IMR-90 (cell line): ENCODE data around the gene PSG7. TPM values are rescaled to one million over a fixed set of nuclear protein-coding genes. Genes with fewer than 3 reads are reported as not detected.
"Not testable (repeated sequence)": the region's sequence is repeated elsewhere in the genome, so short reads cannot be mapped to it uniquely, and the experiment has no call there.

Source experiments
- ATAC-seq: fragments of 200-7000 bp; cut with Tn5 transposase; 2 replicates; pipeline ENCODE4 v1.9.1; 2020; ENCODE audit warnings: low read depth, mild to moderate bottlenecking, moderate library complexity
- BruUV-seq: library from RNA; stranded (reverse); fragments of 400-500 nt; replicated peaks from 2 replicates; lab custom pipeline; 2021; lab: Mats Ljungman, UMichigan
- CTCF ChIA-PET: fragments of 300-600 bp; formaldehyde crosslinking; extraction: SDS; loops from one replicate; lab custom pipeline; 2021; ENCODE audit warnings: antibody characterized with exemption; lab: Yijun Ruan, JAX
- POLR2A ChIA-PET: fragments of 300-600 bp; sonication (Branson Sonifier 250); formaldehyde crosslinking; loops from one replicate; lab custom pipeline; 2022; ENCODE audit warnings: antibody characterized with exemption; ENCODE audit not compliant: unreplicated experiment; lab: Charles Lee
- DNase-seq: peaks from one replicate; pipeline ENCODE4 v3.0.0; 2013
- H2AFZ ChIP-seq: replicated peaks from 2 replicates; pipeline ENCODE3; 2013; ENCODE audit warnings: low read length, mild to moderate bottlenecking; ENCODE audit not compliant: poor library complexity
- H2AK5ac ChIP-seq: 2 replicates; pipeline ENCODE4 v1.6.1; 2013; ENCODE audit warnings: low read depth, low read length, inconsistent platforms
- H2AK9ac ChIP-seq: replicated peaks from 2 replicates; pipeline ENCODE3; 2013; ENCODE audit warnings: mild to moderate bottlenecking, low read depth, low read length, moderate library complexity; ENCODE audit not compliant: poor library complexity
- H2BK120ac ChIP-seq: 2 replicates; pipeline ENCODE4 v1.6.1; 2013; ENCODE audit warnings: low read depth, low read length, inconsistent platforms
- H2BK15ac ChIP-seq: 3 replicates; pipeline ENCODE4 v1.6.1; 2013; ENCODE audit warnings: low read depth, low read length, inconsistent platforms
- H2BK20ac ChIP-seq: 2 replicates; pipeline ENCODE4 v1.6.1; 2013; ENCODE audit warnings: low read depth, mild to moderate bottlenecking, inconsistent platforms, low read length, moderate library complexity
- H2BK5ac ChIP-seq: 2 replicates; pipeline ENCODE4 v1.6.1; 2013; ENCODE audit warnings: mild to moderate bottlenecking, low read depth, low read length, inconsistent platforms; ENCODE audit not compliant: poor library complexity, severe bottlenecking
- H3K14ac ChIP-seq: replicated peaks from 2 replicates; pipeline ENCODE4 v1.6.1; 2013; ENCODE audit warnings: low read depth, low read length, inconsistent platforms
- H3K18ac ChIP-seq: 2 replicates; pipeline ENCODE4 v1.6.1; 2013; ENCODE audit warnings: low read depth, low read length, control low read depth
- H3K23ac ChIP-seq: 2 replicates; pipeline ENCODE4 v1.6.1; 2013; ENCODE audit warnings: low read depth, low read length, inconsistent platforms
- H3K27ac ChIP-seq: 2 replicates; pipeline ENCODE4 v1.5.1; 2013; ENCODE audit warnings: mild to moderate bottlenecking, control low read depth, low read length; ENCODE audit not compliant: insufficient read depth
- H3K27me3 ChIP-seq: 2 replicates; pipeline ENCODE4 v1.6.1; 2013; ENCODE audit warnings: low read length; ENCODE audit not compliant: control insufficient read depth, insufficient read depth
- H3K36me3 ChIP-seq: 2 replicates; pipeline ENCODE4 v1.6.1; 2013; ENCODE audit warnings: low read length, mixed read lengths; ENCODE audit not compliant: control insufficient read depth, insufficient read depth
- H3K4ac ChIP-seq: 2 replicates; pipeline ENCODE4 v1.6.1; 2013; ENCODE audit warnings: low read depth, low read length, inconsistent platforms
- H3K4me1 ChIP-seq: 2 replicates; pipeline ENCODE4 v1.6.1; 2013; ENCODE audit warnings: low read length, mixed read lengths; ENCODE audit not compliant: control insufficient read depth, insufficient read depth
- H3K4me2 ChIP-seq: 2 replicates; pipeline ENCODE4 v1.6.1; 2013; ENCODE audit warnings: low read depth, mild to moderate bottlenecking, control low read depth, low read length, moderate library complexity
- H3K4me3 ChIP-seq: 2 replicates; pipeline ENCODE4 v1.5.1; 2013; ENCODE audit warnings: low read depth, mild to moderate bottlenecking, control low read depth, low read length, moderate library complexity; ENCODE audit not compliant: insufficient read depth
- H3K56ac ChIP-seq: 2 replicates; pipeline ENCODE4 v1.6.1; 2013; ENCODE audit warnings: low read length, inconsistent platforms; ENCODE audit not compliant: insufficient read depth; ENCODE audit errors: extremely low read depth
- H3K79me1 ChIP-seq, 2 experiments: 2 replicates each; pipeline ENCODE4 v1.6.1; 2013; ENCODE audit warnings: low read length in 2 of 2, inconsistent platforms in 1 of 2, low read depth in 1 of 2
- H3K9ac ChIP-seq: 2 replicates; pipeline ENCODE4 v1.6.1; 2013; ENCODE audit warnings: low read depth, low read length, control low read depth
- H3K9me1 ChIP-seq: 2 replicates; pipeline ENCODE4 v1.6.1; 2013; ENCODE audit warnings: low read length, inconsistent platforms; ENCODE audit not compliant: insufficient read depth
- H3K9me3 ChIP-seq: 2 replicates; pipeline ENCODE4 v1.6.1; 2013; ENCODE audit warnings: low read length; ENCODE audit not compliant: control insufficient read depth, insufficient read depth
- H4K20me1 ChIP-seq: 2 replicates; pipeline ENCODE4 v1.6.1; 2013; ENCODE audit warnings: low read length, inconsistent platforms; ENCODE audit not compliant: insufficient read depth
- H4K5ac ChIP-seq: 2 replicates; pipeline ENCODE4 v1.6.1; 2013; ENCODE audit warnings: mild to moderate bottlenecking, low read depth, low read length, control low read depth
- H4K8ac ChIP-seq, 2 experiments: 2 replicates each; pipeline ENCODE4 v1.6.1; 2013; ENCODE audit warnings: low read depth in 2 of 2, low read length in 2 of 2, control low read depth in 1 of 2, inconsistent platforms in 1 of 2
- H4K91ac ChIP-seq: 2 replicates; pipeline ENCODE4 v1.6.1; 2013; ENCODE audit warnings: low read depth, low read length, inconsistent platforms; ENCODE audit not compliant: insufficient read depth
- BHLHE40 ChIP-seq: fragments of 150-350 bp; IDR thresholded peaks from 2 replicates; pipeline ENCODE4 v1.6.1; 2016; ENCODE audit warnings: mild to moderate bottlenecking, low read depth, low read length
- CEBPB ChIP-seq: IDR thresholded peaks from 2 replicates; pipeline ENCODE4 v1.6.1; 2012; ENCODE audit warnings: low read depth, low read length, improper control_type of control experiment
- FOS ChIP-seq: fragments of 150-350 bp; IDR thresholded peaks from 2 replicates; pipeline ENCODE4 v1.6.1; 2016; ENCODE audit warnings: low read depth, low read length
- WGBS, 2 experiments: methylation state at CpG; one replicate each; pipeline versions ENCODE4 v1.1.5 to v1.1.7; 2013; ENCODE audit warnings: missing lambda C conversion rate in 2 of 2; ENCODE audit not compliant: insufficient read length in 1 of 2; ENCODE audit errors: extremely low coverage in 2 of 2; 5-methylcytosine and 5-hydroxymethylcytosine counted together
- dilution Hi-C: fragments of 300-500 bp; cut with HindIII; formaldehyde crosslinking; loops from one replicate; pipeline ENCODE4 v1.14.3; 2018; ENCODE audit warnings: low sequenced_read_pairs; ENCODE audit not compliant: unreplicated experiment
- in situ Hi-C: fragments of 300-500 bp; cut with MboI; formaldehyde crosslinking; loops from 3 replicates; pipeline ENCODE4 v1.14.3; 2019; ENCODE audit warnings: low sequenced_read_pairs, inconsistent platforms, mixed read lengths
- intact Hi-C: fragments of 100-400 bp; cut with micrococcal nuclease; formaldehyde crosslinking; loops from 2 replicates; pipeline ENCODE4 v1.10.0; 2022
- polyA plus RNA-seq, 3 experiments: library from polyadenylated mRNA; depleted of rRNA; stranded (reverse); fragments of >200 nt; gene quantifications; 2 replicates each; pipeline ENCODE4 v1.2.3, GENCODE V29; 2012; ENCODE audit warnings: low replicate concordance in 1 of 3
- total RNA-seq: library from RNA; depleted of rRNA; stranded (reverse); fragments of >200 nt; gene quantifications from 2 replicates; pipeline ENCODE4 v1.2.3, GENCODE V29; 2012
- TF ChIP-seq, protein P1 (sequence below): fragments of 150-350 bp; IDR thresholded peaks from 2 replicates; pipeline ENCODE4 v1.6.1; 2017; ENCODE audit warnings: mild to moderate bottlenecking, antibody characterized with exemption, low read length, low read depth

PSG7 gene
- total and polyA plus RNA-seq, 2 of the 4 experiments (the other 2 are of a cell fraction) = under 0.01 to 0.26 TPM

DNA sequence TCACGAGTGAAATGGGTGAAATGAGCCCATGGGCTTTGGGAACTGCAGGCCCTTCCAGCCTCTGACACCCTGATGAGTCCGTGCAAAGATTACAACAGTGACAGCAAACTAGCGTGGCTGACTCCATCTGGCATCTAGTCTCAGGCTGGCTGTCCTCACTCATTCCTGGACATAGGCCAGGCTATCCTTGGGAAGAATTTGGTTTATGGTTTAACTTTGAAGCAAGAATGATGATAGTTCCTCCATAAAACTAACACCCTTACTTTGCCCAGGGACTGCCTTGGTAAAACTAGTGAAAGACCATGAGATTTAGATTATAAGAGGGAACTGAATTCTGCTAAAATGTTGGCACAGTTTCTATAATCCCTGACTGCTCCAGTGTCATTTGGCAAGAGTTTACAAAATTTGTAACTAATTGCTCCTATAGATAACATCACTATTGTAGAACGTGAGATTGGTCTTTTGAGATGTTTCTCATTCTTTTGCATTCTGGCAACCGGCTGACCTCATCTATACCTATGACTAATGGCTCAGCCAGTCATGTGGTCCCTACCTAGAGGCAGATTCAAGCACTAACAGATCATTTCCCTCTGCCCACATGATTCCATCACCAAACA, 4.4 kb downstream of the PSG7 start:
- BruUV-seq, H3K27me3 ChIP-seq, H3K9me3 ChIP-seq, POLR2A ChIA-PET, H4K20me1 ChIP-seq, H2AFZ ChIP-seq, dilution Hi-C loops, H2AK9ac ChIP-seq, H3K36me3 ChIP-seq, H3K79me1 ChIP-seq, H3K4me3 ChIP-seq: not testable (repeated sequence)
- peak; percentile 73 for ATAC-seq
- Histone ChIP-seq H3K4me1 (peaks cover 18% of the 10 kb centered on the region), H3K18ac (peak overlapping the region; percentile 78; the same call in 1 of the 2 replicates), H3K23ac (peak overlapping the region; percentile 96), H3K56ac (peak overlapping the region; percentile 90), H4K8ac (peak overlapping the region; percentile 76 to 91), H3K4me2 (peak overlapping the region; percentile 0; the same call in 1 of the 2 replicates), H2AK5ac (peak overlapping the region; percentile 78), H3K27ac (peak overlapping the region; percentile 58), H3K14ac (peak overlapping the region; percentile 87), H3K4ac (peak overlapping the region; percentile 97), H3K9ac (peak overlapping the region; percentile 13; the same call in 1 of the 2 replicates), H2BK120ac (peak overlapping the region; percentile 98), H3K9me1 (peaks cover 19% of the 10 kb centered on the region), H2BK5ac (peak overlapping the region; percentile 98), H2BK20ac (peak overlapping the region; percentile 92), H4K5ac (peak overlapping the region; percentile 40; the same call in 1 of the 2 replicates), H2BK15ac (peak overlapping the region; percentile 51; the same call in 2 of the 3 replicates), H4K91ac (peak overlapping the region; percentile 94)
- no CpG with 5 or more reads among the region's 5 CpGs for WGBS, 2 experiments
- CTCF ChIA-PET = interaction anchor here (0.7 kb wide), 1 partner anchor 156 kb away, joined by 3 read pairs; no protein-coding TSS in a partner anchor
- in situ Hi-C loops (loop anchor here (10.0 kb wide), 1 partner anchor 142 kb away; no protein-coding TSS in a partner anchor), intact Hi-C loops (loop anchor here (1.0 kb wide), 1 partner anchor 99 kb away; no protein-coding TSS in a partner anchor)
- TF ChIP-seq, protein P1, sequence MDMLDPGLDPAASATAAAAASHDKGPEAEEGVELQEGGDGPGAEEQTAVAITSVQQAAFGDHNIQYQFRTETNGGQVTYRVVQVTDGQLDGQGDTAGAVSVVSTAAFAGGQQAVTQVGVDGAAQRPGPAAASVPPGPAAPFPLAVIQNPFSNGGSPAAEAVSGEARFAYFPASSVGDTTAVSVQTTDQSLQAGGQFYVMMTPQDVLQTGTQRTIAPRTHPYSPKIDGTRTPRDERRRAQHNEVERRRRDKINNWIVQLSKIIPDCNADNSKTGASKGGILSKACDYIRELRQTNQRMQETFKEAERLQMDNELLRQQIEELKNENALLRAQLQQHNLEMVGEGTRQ = peak; percentile 77; the same call in 1 of the 2 replicates
- TF ChIP-seq FOS (0 out of 2 replicates have a peak, but pooled peaks have one; percentile 28), CEBPB (peak; percentile 75), BHLHE40 (peak; percentile 78)
- peak; percentile 95 for DNase-seq
